ENCODE measurements around the gene UBE2QL1.

UBE2QL1 gene

DNA sequence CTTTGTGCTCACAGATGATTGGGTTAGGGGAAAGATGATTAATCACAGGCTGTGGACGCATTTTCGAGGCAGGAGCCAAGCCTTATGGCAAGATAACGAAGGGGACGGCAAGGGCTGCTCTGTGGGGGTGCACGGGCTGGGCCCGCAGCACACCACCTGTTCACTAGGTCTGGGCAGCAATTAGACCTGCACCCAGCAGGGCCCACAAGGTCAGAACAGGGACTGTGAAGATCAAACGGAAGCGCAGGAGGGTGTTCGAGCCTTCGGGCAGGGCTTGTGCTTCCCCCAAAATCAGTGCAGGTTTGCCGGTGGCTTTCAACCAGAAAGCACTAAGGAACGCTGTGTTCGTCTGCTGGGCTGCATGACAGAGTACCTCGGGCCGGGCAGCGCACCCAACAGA, 73.7 kb downstream of the UBE2QL1 start:
- no peak for DNase-seq (ENCODE audit: insufficient read length, low spot score)
- FAIRE-seq: no peak

DNA sequence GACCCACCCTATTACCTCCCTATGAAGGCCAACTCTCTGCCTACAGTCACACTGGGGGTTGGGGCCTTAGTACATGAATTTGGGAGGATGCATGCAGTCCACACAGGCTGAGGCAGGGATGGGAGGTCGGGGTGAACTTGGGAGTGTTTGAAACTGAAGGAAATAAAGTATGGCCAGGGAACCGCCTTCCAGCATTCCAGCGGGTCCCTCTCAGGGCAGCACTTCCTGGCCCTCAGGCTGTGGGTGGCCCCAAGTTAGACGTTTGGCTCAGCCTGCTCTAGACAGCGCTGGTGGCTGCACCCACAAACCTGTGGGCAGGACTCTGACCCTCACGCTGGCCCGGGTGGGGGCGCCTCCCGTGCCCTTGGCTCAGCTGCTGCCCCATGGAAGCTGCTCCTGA, 74.3 kb downstream of the UBE2QL1 start:
- DNase-seq (ENCODE audit: insufficient read length, low spot score) (no peak), FAIRE-seq (no peak)

DNA sequence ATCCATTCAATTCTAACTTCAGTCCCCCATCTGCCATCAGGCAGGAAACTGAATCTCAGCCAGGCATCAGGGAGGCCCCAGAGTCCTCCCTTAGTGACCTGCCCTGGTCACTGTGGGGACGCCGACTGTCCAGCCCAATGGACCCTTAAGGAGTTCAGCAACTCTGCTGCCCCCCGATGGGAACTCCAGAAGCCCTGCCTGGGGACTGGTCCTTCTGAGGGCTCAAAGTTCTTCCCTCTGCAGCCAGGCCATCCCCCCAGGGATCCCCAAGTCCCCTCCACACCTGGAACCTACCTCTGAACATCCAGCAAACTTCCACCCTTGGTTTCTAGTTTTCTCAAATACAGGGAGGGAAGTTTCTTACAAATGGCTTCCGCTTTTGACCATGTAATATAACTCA, 76.8 kb downstream of the UBE2QL1 start:
- FAIRE-seq: no peak

DNA sequence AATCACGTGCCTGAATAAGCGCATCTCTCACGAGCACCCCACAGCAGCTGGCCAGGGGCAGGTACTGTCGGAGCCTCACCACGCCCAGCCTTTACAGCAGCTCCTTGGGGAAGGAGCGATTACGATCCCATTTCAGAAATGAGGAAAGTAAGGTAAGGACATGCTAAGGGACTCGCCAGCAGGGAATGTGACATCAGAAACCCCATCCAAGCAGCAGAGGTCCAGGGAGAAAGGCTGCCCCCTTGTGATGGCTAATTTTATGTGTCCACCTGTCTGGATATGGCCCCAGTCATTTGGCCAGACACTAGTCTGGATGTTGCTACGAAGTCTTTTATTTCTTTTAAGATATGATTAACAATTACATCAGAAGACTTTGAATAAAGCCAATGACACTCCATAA, 77.3 kb downstream of the UBE2QL1 start:
- DNase-seq (ENCODE audit: insufficient read length, low spot score) (peak; percentile 79), FAIRE-seq (no peak)

More for the DNA sequence above, 76.8 kb downstream of the UBE2QL1 start:
- DNase-seq (ENCODE audit: insufficient read length, low spot score): no peak

DNA sequence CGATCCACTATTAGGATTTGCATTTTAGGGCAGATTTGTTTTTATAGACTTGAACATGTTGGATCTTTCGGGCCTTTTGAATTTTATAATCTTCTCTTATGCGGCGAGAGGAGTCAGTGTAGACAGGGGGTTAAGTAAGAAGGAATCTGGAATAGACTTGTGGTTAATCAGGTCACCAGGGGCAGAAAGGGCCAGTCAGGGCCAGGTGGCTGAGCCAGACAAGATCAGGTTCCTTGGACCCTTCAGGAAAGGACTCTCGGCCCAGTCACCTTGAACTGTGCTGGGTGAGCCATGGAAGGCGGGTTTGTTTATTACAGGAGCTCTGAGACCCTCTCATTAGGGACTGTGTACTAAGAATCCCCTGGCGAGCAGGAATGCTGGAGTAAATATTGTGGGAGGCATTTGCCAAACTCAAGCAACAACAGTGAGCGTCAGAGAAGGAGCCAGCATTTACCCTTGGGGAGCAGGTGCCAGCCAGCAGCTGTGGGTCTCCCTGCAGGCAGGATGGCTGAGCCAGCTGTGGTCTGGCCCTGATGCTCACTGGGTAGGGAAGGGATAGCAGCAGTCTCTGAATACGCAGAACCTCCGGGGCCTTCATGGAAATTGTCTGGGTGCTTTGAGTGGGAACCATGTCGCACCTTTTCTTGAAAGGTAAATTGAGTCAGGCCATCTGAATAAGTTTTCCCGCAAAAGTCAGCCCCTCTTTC, 79.2 kb downstream of the UBE2QL1 start:
- DNase-seq (ENCODE audit: insufficient read length, low spot score) (no peak), FAIRE-seq (no peak)

DNA sequence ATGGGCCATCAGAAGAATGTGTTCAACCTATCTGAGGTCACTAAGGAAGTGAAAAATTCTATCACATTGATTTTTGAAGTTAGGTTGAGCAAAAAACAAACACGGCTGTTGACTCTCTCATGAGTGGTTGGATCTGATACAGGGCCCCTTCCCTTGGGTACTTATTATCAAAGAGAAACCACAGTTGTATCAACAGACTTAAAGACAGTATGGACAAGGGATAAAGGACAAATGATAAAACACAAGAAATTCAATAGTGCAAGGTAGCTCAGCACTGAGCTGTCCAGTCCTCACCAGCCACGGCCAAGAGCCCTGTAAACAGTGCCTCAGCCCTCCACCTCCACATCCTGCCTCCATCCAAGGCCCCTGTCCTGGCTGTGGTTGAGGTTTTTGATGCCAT, 86.9 kb downstream of the UBE2QL1 start:
- FAIRE-seq (no peak), DNase-seq (ENCODE audit: insufficient read length, low spot score) (no peak)

DNA sequence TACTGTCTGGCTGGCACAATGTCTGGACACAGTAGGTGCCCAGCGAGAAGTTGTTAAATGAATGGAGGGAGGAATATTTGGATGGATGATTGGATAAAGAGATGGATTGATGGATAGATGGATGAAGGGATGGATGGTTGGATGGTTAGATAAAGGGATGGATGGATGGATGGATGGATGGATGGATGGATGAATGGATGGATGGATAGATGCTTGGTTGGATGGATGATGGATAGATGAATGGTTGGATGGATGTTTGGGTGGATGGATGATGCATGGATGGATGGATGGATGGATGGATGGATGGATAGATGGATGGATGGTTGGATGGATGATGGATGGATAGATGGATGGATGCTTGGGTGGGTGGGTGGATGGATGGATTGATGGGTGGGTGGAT, 90.4 kb downstream of the UBE2QL1 start:
- DNase-seq (ENCODE audit: insufficient read length, low spot score): no peak
- peak; percentile 20 for FAIRE-seq

DNA sequence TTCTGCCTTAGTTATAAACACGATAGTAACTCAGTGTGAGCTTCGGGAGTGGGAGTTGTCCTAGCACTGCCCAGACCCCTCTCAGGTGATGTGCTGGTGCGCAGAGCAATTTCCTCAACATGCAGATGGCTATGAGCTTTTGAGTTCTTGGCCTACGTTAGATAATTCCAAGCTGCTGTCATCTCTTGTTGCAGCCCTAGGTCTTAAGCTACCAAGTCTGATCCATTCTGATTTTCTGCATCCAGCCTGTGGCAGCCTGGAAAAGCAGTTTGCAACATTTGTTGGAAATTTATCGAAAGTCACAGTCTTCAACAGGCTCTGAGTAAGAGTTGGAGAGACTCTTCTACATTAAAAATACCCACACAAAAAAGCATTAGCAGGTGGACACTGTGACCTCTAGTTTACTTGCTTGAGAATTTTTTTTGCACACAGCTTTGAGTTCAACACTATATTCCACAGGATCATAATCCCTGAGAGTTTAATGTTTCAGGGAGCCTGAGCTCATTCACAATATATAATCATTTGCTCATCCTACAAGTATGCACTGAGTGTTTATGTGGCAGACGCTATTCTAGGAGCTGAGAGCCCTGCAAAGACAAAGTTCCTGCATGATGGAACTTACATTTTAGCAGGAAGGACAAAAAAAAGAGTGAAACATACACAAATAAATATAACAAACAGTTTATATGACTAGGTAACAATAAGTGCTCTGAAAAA, 91.6 kb downstream of the UBE2QL1 start:
- DNase-seq (ENCODE audit: insufficient read length, low spot score): no peak
- no peak for FAIRE-seq

DNA sequence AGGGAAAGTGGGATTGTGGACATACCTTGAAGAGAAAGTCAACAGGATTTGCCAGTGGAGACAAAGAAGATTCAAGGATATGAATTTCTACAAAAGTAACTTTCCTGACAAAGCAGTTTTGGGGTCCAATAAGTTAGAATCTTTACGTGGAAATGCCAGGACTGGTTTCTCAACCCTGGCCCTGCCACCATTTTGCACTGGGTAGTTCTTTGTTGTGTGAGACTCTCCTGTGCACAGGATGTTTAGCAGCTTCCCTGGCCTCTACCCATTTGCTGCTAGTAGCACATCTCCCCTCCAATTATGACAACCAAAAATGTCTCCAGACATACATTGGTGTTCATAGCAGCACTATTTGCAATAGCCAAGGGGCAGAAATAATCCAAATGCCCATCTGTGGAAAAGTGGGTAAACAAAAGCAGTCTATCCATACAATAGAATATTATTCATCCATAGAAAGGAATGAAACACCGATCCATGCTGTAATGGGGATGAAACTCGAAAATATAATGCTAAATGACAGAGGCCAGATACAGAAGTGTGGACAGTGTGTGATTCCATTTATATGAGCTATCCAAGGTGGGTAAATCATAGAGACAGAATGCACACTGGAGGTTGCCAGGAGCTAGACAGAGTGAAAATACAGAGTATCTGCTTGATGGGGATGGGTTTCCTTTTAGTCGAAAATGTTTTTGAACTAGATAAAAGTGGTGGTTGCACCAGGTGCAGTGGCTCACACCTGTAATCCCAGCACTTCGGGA, 92.8 kb downstream of the UBE2QL1 start:
- no peak for DNase-seq (ENCODE audit: insufficient read length, low spot score)
- FAIRE-seq: no peak

DNA sequence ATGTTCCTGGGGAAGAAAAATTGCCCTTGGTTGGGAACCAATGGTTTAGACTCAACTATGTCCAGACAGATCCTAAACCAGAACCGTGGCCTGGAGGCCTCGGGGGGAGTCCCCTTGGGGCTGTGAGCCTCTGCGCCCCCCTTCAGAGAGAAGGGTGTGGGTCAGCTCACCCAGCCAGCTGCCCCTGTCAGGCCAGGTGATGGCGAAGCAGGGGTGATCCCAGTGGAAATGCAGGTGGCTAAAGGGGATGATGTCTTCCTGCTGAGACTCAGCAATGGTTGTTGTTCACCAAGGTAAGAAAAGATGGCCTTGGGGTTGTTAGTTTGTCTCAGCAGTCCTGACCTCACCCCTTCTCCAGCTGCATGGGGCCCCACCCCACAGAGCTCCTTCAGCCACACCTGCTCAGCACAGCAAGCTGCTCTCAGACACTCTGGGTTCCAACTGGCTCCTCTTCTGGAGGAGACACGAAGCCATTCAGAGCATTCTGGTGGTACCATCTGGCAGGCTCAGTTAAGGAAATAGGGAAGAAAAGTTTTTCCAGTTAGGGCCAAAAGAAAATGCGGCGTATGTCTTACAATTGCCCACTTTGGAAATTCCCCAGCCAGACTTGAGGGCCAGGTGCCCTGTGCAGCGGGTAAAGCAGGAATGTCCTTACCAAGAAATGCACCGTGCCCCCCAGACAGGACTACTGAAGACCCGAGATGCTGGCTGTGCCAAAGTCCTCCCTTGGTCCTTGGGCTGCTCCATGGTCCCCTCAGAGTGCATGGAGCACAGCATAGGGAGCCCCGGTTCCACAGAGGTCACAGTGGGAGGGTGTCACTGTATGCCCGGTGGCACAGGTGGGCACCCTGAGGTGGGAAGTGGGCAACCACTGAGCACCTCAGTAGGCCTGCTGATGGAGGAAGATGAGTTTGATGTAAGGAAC, 94.0 kb downstream of the UBE2QL1 start:
- FAIRE-seq (no peak), DNase-seq (ENCODE audit: insufficient read length, low spot score) (no peak)

DNA sequence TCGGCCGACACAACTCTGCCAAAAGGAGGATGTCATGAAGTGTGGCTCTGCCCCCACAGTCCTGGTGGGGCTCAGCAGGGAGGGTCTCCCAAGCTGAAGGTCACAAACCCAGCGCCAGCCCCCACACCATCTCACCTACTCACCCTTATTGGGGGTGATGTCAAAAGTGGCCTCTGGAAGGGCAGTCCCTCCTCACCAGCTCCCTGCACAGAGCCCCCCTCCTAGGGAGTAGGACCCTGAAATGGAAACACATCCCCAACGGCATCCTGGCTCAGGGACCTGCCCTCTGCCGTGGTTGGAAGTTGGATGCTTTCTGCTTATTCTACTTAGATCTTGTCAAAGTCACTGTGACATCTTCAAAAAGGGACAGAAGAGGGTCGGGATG, 94.7 kb downstream of the UBE2QL1 start:
- FAIRE-seq: no peak
- no peak for DNase-seq (ENCODE audit: insufficient read length, low spot score)

DNA sequence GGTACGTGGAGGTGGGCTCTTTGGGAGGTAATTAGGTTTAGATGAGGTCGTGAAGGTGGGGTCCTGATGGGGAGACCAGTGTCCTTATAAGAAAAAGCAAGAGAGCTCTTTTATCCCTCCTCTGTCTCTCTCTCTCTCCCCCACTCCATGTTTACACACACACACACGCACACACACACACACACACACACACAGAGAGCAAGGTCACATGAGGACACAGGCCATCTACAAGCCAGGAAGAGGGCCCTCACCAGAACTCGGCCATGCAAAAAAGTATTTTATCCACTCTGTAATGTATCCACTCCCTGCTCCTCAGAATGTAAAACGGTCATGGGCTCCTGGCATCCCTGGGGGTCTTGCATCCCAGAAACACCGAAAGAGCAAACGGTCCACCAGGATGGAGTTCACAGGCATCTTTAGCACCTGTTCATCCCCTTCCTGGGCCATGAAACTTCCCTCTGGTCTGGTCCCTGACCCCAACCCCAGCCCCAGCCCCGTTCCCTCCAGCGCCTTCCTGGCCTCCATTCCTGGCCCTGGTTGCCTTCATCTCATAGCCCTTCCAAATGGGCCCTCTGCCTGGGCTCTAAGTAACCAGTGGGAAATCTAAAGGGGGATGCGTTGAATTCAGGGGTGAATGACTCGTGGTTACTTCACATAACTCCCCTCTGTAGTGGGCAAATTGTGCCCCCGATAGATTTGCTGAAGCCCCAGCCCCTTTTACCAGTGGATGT, 95.3 kb downstream of the UBE2QL1 start:
- DNase-seq (ENCODE audit: insufficient read length, low spot score): no peak
- FAIRE-seq: no peak

All from HTR-8/SVneo (cell line).